Activated CD4-positive, alpha-beta T cell treated with anti-CD3 and anti-CD28 coated beads for 36 hours (primary cell): Measurements from ENCODE around the gene ZNF398. TPM values are rescaled to one million over a fixed set of nuclear protein-coding genes. Genes with fewer than 3 reads are reported as not detected.

Experiments used
- ATAC-seq: fragments of 200-7000 bp; cut with Tn5 transposase; one replicate; pipeline ENCODE4 v1.10.0; 2021; ENCODE audit warnings: mild to moderate bottlenecking, moderate library complexity
- CTCF ChIA-PET: fragments of 350-600 bp; sonication (Branson Sonifier 250); formaldehyde crosslinking; loops from one replicate; lab custom pipeline; 2021; ENCODE audit warnings: antibody characterized with exemption; lab: Charles Lee
- POLR2A ChIA-PET: fragments of 350-600 bp; sonication (Branson Sonifier 250); formaldehyde crosslinking; loops from one replicate; lab custom pipeline; 2021; ENCODE audit warnings: antibody characterized with exemption, inconsistent platforms; lab: Charles Lee
- DNase-seq: peaks from one replicate; pipeline ENCODE4 v3.0.0-alpha.2; 2020
- H3K27ac Mint-ChIP-seq: one replicate; pipeline ENCODE4 v1.8.0; 2021; ENCODE audit warnings: mixed read lengths
- H3K27me3 Mint-ChIP-seq: one replicate; pipeline ENCODE4 v1.8.0; 2021; ENCODE audit warnings: mixed read lengths
- H3K36me3 Mint-ChIP-seq: one replicate; pipeline ENCODE4 v1.8.0; 2021; ENCODE audit warnings: low read depth, mixed read lengths
- H3K4me1 Mint-ChIP-seq: one replicate; pipeline ENCODE4 v1.8.0; 2021; ENCODE audit warnings: mixed read lengths
- H3K4me3 Mint-ChIP-seq: one replicate; pipeline ENCODE4 v1.8.0; 2021; ENCODE audit warnings: mild to moderate bottlenecking, moderate library complexity, mixed read lengths
- H3K9me3 Mint-ChIP-seq: one replicate; pipeline ENCODE4 v1.8.0; 2021; ENCODE audit warnings: low read depth, mixed read lengths
- intact Hi-C, 2 experiments: fragments of 100-400 bp; cut with DNase I in 1 of 2; cut with micrococcal nuclease in 1 of 2; formaldehyde crosslinking; loops; one replicate each; pipeline versions ENCODE4 v1.14.2 to v1.15.1; 2022 to 2024; cut with DNase I, micrococcal nuclease
- total RNA-seq, 2 experiments: library from RNA; stranded (reverse); gene quantifications; one replicate each; pipeline ENCODE4 v1.2.3, GENCODE V29; 2021

ZNF398 gene
- total RNA-seq, 2 experiments from 2014 or later, result 9.6 to 10.5 TPM

DNA sequence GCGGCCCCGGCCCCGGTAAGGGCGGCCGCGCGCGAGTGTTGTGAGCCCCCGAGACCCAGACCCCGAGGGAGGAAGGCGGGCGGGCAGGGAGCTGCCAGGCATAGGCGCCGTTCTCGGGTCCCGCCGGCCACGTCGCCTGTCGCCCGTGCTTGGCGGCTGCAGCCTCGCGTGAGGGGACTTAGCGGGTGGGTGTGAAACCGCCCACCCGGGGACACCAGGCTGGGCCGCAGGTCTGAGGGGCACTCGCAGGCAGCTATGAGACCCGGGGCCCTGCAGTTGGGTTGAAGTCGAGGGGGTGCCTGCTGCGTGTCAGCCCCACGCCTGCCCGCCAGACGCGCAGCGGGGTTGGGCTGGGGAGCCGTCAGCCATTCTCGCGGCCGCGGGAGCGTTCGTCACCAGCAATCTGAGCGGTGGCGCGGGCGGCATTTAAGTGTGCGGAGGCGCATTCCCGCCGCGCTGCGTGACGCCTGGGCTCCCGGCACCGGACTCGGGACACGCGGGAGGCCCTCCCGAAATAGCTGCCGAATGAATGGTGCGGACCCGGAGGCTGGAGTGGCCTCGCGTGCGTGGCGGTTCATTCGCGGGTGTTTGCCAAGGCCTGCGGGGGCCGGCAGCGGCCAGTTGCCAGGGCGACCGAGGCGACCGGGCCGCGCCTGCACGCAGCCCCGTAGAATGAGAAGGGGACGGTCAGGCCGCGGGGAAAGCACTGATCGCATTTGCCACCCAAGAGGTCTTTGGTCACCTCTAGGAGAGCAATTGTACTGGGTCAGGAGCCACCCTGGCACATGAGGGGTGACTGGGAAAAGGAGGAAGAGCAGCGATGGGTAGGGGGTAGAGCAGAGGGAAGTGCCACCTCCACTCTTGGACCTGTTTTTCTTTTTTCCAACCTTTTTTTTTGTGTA, 750 bp downstream of the ZNF398 start:
- intact Hi-C loops, result loop anchor here (1.0 to 5.0 kb wide), 16 partner anchors 22 to 474 kb away; partner anchors contain the start of genes PDIA4 (in 2 of the 2), ZNF425 (in 2 of the 2), ZNF783 (in 2 of the 2) and ZNF786 (in 2 of the 2)
- ATAC-seq, result peak; percentile 40
- no peaks in the 10 kb centered on the region for H3K9me3 Mint-ChIP-seq
- H3K27ac Mint-ChIP-seq, result peak overlapping the region; percentile 63
- H3K4me3 Mint-ChIP-seq, result peak overlapping the region; percentile 98
- H3K27me3 Mint-ChIP-seq, result no peaks in the 10 kb centered on the region
- peak; percentile 78 for DNase-seq
- POLR2A ChIA-PET, result interaction anchor here (0.6 to 2.1 kb wide), 6 partner anchors 21 to 1607 kb away, joined by 3 to 11 read pairs (median 4); partner anchors contain the start of genes ZNF282 and ZNF425
- CTCF ChIA-PET, result interaction anchor here (0.6 to 3.2 kb wide), 13 partner anchors 9 to 314 kb away, joined by 3 to 31 read pairs (median 4); partner anchors contain the start of genes ZNF282, ZNF425, ZNF777 and ZNF783
- peaks cover 18% of the 10 kb centered on the region for H3K36me3 Mint-ChIP-seq
- peaks cover 34% of the 10 kb centered on the region for H3K4me1 Mint-ChIP-seq

- no peak for ATAC-seq
- intact Hi-C loops, result no loop called here
- peak overlapping the region; percentile 16 for H3K27ac Mint-ChIP-seq
- CTCF ChIA-PET, result interaction anchor here (0.5 to 1.0 kb wide), 3 partner anchors 10 to 163 kb away, joined by 3 to 5 read pairs (median 4); no protein-coding TSS in a partner anchor
- no peaks in the 10 kb centered on the region for H3K27me3 Mint-ChIP-seq
- H3K4me3 Mint-ChIP-seq, result no peak overlapping the region
- no peaks in the 10 kb centered on the region for H3K9me3 Mint-ChIP-seq
- peaks cover 24% of the 10 kb centered on the region for H3K4me1 Mint-ChIP-seq
- peaks cover 29% of the 10 kb centered on the region for H3K36me3 Mint-ChIP-seq
- POLR2A ChIA-PET, result no interaction called here
- DNase-seq, result no peak
Measured at GRCh38 chr7:149150981-149151380, 3.7 kb downstream of the ZNF398 start.

DNA sequence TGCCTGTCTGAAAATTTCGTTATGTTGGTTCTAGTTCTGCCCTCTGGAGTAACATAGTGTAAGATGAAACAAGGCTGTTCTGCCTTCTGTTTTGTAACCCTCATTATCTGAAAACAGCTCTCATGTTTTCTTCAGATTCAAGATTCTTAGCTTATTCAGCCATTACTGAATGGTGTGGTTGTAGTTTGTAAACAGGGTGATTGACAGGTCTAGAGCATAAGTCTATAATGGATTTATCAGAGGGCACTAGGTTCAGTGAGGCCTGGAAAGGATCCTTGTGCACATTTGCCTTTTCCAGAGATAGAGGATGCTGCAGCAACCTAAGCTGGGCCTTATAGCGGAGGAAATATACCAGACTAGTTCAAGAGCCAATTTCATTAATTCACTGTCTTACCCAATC, 6.1 kb downstream of the ZNF398 start:
- Mint-ChIP-seq H3K27ac (no peak overlapping the region), H3K4me1 (peaks cover 25% of the 10 kb centered on the region), H3K9me3 (no peaks in the 10 kb centered on the region), H3K4me3 (no peak overlapping the region), H3K27me3 (no peaks in the 10 kb centered on the region), H3K36me3 (peaks cover 37% of the 10 kb centered on the region)
- ChIA-PET CTCF (interaction anchor here (1.1 kb wide), 1 partner anchor 27 kb away, joined by 8 read pairs; the partner anchor contains the start of gene ZNF425), POLR2A (no interaction called here)
- intact Hi-C loops, result no loop called here
- ATAC-seq, result no peak
- no peak for DNase-seq

DNA sequence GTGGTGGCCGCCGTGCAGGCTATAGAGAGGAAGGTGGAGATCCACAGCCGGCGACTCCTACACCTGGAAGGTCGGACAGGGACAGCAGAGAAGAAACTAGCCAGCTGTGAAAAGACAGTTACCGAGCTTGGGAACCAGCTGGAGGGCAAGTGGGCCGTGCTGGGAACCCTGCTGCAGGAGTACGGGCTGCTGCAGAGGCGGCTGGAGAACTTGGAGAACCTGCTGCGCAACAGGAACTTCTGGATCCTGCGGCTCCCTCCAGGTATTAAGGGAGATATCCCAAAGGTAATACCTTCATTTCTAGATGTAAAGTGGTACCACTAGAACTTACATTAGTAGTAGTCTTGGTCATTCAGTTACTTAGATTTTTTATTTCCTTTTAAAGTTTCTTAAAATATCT, 6.8 kb downstream of the ZNF398 start:
- ChIA-PET POLR2A (no interaction called here), CTCF (no interaction called here)
- H3K27me3 Mint-ChIP-seq, result no peaks in the 10 kb centered on the region
- H3K9me3 Mint-ChIP-seq, result no peaks in the 10 kb centered on the region
- no peak overlapping the region for H3K4me3 Mint-ChIP-seq
- ATAC-seq, result no peak
- H3K27ac Mint-ChIP-seq, result no peak overlapping the region
- peaks cover 33% of the 10 kb centered on the region for H3K36me3 Mint-ChIP-seq
- DNase-seq, result no peak
- intact Hi-C loops, result no loop called here
- peaks cover 19% of the 10 kb centered on the region for H3K4me1 Mint-ChIP-seq

DNA sequence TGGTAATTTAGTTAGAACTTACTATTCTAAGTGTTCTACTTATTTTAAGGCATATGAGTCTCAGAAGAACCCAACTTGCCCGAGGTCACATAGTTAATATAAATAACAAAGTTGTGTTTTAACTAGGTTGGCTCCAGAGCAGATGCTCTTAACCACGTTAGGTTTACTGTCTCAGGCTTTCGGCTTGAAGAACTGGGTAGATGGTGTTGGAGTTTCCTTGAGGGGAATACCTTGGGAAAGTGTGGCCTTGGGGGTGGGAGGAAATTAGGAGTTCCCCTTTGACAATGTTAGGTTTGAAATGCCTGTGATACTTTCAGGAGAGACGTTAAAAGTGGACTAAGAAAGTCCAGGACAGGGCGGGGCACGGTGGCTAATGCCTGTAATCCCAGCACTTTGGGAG, 9.6 kb downstream of the ZNF398 start:
- ChIA-PET CTCF (interaction anchor here (0.6 kb wide), 1 partner anchor 9 kb away, joined by 3 read pairs; the partner anchor contains the start of gene ZNF398), POLR2A (interaction anchor here (0.7 kb wide), 1 partner anchor 14 kb away, joined by 3 read pairs; no protein-coding TSS in a partner anchor)
- DNase-seq (no peak), ATAC-seq (no peak)
- Mint-ChIP-seq H3K27me3 (no peaks in the 10 kb centered on the region), H3K4me1 (peaks cover 25% of the 10 kb centered on the region), H3K9me3 (no peaks in the 10 kb centered on the region), H3K4me3 (no peak overlapping the region), H3K36me3 (peaks cover 40% of the 10 kb centered on the region), H3K27ac (no peak overlapping the region)
- intact Hi-C loops, result no loop called here

DNA sequence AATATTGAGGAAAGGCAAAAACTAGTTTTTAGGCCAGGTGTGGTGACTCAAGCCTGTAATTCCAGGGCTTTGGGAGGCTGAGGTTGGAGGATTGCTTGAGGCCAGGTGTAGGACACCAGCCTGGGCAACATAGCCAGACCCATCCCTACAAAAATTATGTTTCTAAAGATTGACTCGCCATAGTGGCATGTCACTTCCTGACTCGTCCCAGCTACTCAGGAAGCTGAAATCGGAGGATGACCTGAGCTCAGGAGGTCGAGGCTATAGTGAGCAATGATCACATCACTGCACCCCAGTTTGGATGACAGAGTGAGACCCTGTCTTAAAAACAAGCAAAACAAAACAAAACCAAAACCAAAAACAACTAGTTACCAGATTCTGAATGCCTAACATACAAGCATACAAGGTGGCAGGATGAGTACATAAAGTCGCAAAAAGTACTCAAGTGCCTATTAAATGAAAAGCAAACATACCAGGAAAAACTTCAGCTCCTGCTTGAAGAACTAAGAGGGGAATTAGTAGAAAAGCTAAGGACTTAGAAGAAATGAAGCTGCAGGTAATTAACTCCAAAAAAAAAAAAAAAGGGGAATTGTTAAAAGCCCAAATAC, 14.1 kb downstream of the ZNF398 start:
- intact Hi-C loops, result no loop called here
- H3K36me3 Mint-ChIP-seq, result peaks cover 40% of the 10 kb centered on the region
- POLR2A ChIA-PET, result interaction anchor here (0.6 kb wide), 1 partner anchor 34 kb away, joined by 4 read pairs; no protein-coding TSS in a partner anchor
- no peak overlapping the region for H3K4me3 Mint-ChIP-seq
- H3K9me3 Mint-ChIP-seq, result no peaks in the 10 kb centered on the region
- peak overlapping the region; percentile 64 for H3K27ac Mint-ChIP-seq
- H3K4me1 Mint-ChIP-seq, result peaks cover 25% of the 10 kb centered on the region
- CTCF ChIA-PET, result interaction anchor here (0.8 kb wide), 1 partner anchor 10 kb away, joined by 3 read pairs; no protein-coding TSS in a partner anchor
- no peaks in the 10 kb centered on the region for H3K27me3 Mint-ChIP-seq
- ATAC-seq, result peak; percentile 79
- DNase-seq, result peak; percentile 49

DNA sequence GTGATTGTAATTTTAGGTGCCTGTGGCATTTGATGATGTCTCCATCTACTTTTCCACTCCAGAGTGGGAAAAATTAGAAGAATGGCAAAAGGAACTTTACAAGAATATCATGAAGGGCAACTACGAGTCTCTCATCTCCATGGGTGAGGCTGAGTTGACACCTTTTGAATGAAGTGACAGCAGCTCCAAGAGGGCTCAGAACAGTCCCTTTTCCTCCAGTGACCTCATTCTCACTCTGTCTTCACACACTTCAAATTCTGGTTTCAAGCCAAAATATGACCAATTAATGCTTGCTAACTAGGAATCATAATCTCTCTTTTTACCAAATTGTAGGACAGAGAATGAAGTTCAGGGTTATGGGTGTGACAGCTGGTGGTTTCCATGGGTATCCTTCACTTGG, 18.9 kb downstream of the ZNF398 start:
- Mint-ChIP-seq H3K27me3 (no peaks in the 10 kb centered on the region), H3K4me1 (peaks cover 7% of the 10 kb centered on the region), H3K4me3 (no peak overlapping the region), H3K36me3 (peaks cover 40% of the 10 kb centered on the region), H3K9me3 (no peaks in the 10 kb centered on the region), H3K27ac (peak overlapping the region; percentile 62)
- ChIA-PET CTCF (interaction anchor here (0.6 to 1.5 kb wide), 6 partner anchors 20 to 565 kb away, joined by 3 to 5 read pairs (median 4); partner anchors contain the start of gene ZNF282), POLR2A (no interaction called here)
- ATAC-seq (peak; percentile 47), DNase-seq (no peak)
- intact Hi-C loops, result no loop called here

GRCh38 chr7:149166630-149167352, 19.5 kb downstream of the ZNF398 start:
- CTCF ChIA-PET, result interaction anchor here (0.6 to 1.5 kb wide), 6 partner anchors 21 to 161 kb away, joined by 3 to 5 read pairs (median 4); partner anchors contain the start of gene ZNF282
- intact Hi-C loops, result no loop called here
- POLR2A ChIA-PET, result no interaction called here
- Mint-ChIP-seq H3K4me1 (peaks cover 2% of the 10 kb centered on the region), H3K9me3 (no peaks in the 10 kb centered on the region), H3K4me3 (no peak overlapping the region), H3K27ac (peak overlapping the region; percentile 62), H3K27me3 (no peaks in the 10 kb centered on the region), H3K36me3 (peaks cover 35% of the 10 kb centered on the region)
- DNase-seq (no peak), ATAC-seq (no peak)

GRCh38 chr7:149171892-149172533, 24.8 kb downstream of the ZNF398 start:
- POLR2A ChIA-PET, result interaction anchor here (0.5 kb wide), 1 partner anchor 1309 kb away, joined by 10 read pairs; no protein-coding TSS in a partner anchor
- H3K4me1 Mint-ChIP-seq, result no peaks in the 10 kb centered on the region
- ATAC-seq (no peak), DNase-seq (no peak)
- no peak overlapping the region for H3K4me3 Mint-ChIP-seq
- H3K9me3 Mint-ChIP-seq, result no peaks in the 10 kb centered on the region
- intact Hi-C loops, result no loop called here
- peak overlapping the region; percentile 48 for H3K27ac Mint-ChIP-seq
- H3K27me3 Mint-ChIP-seq, result no peaks in the 10 kb centered on the region
- H3K36me3 Mint-ChIP-seq, result peaks cover 20% of the 10 kb centered on the region
- CTCF ChIA-PET, result no interaction called here

- Mint-ChIP-seq H3K9me3 (no peaks in the 10 kb centered on the region), H3K4me1 (no peaks in the 10 kb centered on the region), H3K36me3 (peaks cover 22% of the 10 kb centered on the region), H3K27me3 (no peaks in the 10 kb centered on the region), H3K4me3 (no peak overlapping the region), H3K27ac (peak overlapping the region; percentile 48)
- ChIA-PET POLR2A (no interaction called here), CTCF (no interaction called here)
- intact Hi-C loops, result no loop called here
- no peak for ATAC-seq
- no peak for DNase-seq
Measured at GRCh38 chr7:149172534-149172920, 25.3 kb downstream of the ZNF398 start.
